H1 (cell line): ENCODE measurements around the gene DMAC2. TPM values are rescaled to one million over a fixed set of nuclear protein-coding genes. Genes with fewer than 3 reads are reported as not detected.

Experiments used
- CTCF ChIA-PET: fragments of 300-600 bp; sonication (Branson Sonifier 250); formaldehyde crosslinking; loops from one replicate; lab custom pipeline; 2021; ENCODE audit not compliant: partially characterized antibody; lab: Charles Lee
- POLR2A ChIA-PET: fragments of 300-600 bp; sonication (Branson Sonifier 250); formaldehyde crosslinking; loops from one replicate; lab custom pipeline; 2021; ENCODE audit warnings: inconsistent platforms; ENCODE audit not compliant: partially characterized antibody; lab: Charles Lee
- DNase-seq, 2 experiments: peaks; one replicate each; pipeline versions ENCODE4 v3.0.0 to v3.0.0-alpha.2; 2010 to 2022; ENCODE audit warnings: low spot score in 2 of 2, low read depth in 1 of 2, mixed read lengths in 1 of 2
- FAIRE-seq: peaks from 2 replicates; lab custom pipeline; 2011; peaks lifted over from hg19 to GRCh38; lab: Jason Lieb, UNC
- H2AFZ ChIP-seq: 2 replicates; pipeline ENCODE4 v1.8.1; 2012; ENCODE audit warnings: low read length, inconsistent platforms
- H2AK5ac ChIP-seq: 2 replicates; pipeline ENCODE4 v1.6.1; 2013; ENCODE audit warnings: low read depth, low read length
- H2BK120ac ChIP-seq: replicated peaks from 2 replicates; pipeline ENCODE3; 2013; ENCODE audit warnings: low read depth, low read length, inconsistent platforms
- H2BK12ac ChIP-seq: 2 replicates; pipeline ENCODE4 v1.6.1; 2013; ENCODE audit warnings: low read depth, low read length
- H2BK15ac ChIP-seq: 2 replicates; pipeline ENCODE4 v1.6.1; 2013; ENCODE audit warnings: low read length
- H2BK20ac ChIP-seq: 2 replicates; pipeline ENCODE4 v1.6.1; 2013; ENCODE audit warnings: low read length
- H2BK5ac ChIP-seq: 2 replicates; pipeline ENCODE4 v1.6.1; 2013; ENCODE audit warnings: low read depth, low read length
- H3K14ac ChIP-seq: 2 replicates; pipeline ENCODE4 v1.6.1; 2013; ENCODE audit warnings: inconsistent platforms; ENCODE audit not compliant: insufficient read length
- H3K18ac ChIP-seq: 2 replicates; pipeline ENCODE4 v1.6.1; 2013; ENCODE audit warnings: low read length; ENCODE audit errors: extremely low read depth
- H3K23ac ChIP-seq: 2 replicates; pipeline ENCODE4 v1.6.1; 2013; ENCODE audit warnings: inconsistent platforms; ENCODE audit not compliant: insufficient read length
- H3K23me2 ChIP-seq: 2 replicates; pipeline ENCODE4 v1.6.1; 2013; ENCODE audit warnings: low read depth, low read length
- H3K27ac ChIP-seq: 2 replicates; pipeline ENCODE4 v1.6.1; 2011; ENCODE audit warnings: low read depth, low read length, inconsistent platforms
- H3K27me3 ChIP-seq, 4 experiments: replicated peaks in 1 of 4; 1 replicate in 1 of 4; 2 replicates in 3 of 4; pipeline versions ENCODE4 v1.6.1 to v1.8.1; 2011 to 2013; ENCODE audit warnings: low read length in 3 of 4, mild to moderate bottlenecking in 3 of 4, inconsistent platforms in 2 of 4, mixed read lengths in 2 of 4, moderate library complexity in 1 of 4; ENCODE audit not compliant: control insufficient read depth in 3 of 4, insufficient read depth in 3 of 4; ENCODE audit errors: extremely low read depth in 1 of 4
- H3K36me3 ChIP-seq, 4 experiments: 2 replicates each; pipeline versions ENCODE4 v1.6.1 to v1.8.1; 2011 to 2013; ENCODE audit warnings: mild to moderate bottlenecking in 4 of 4, low read length in 3 of 4, moderate library complexity in 2 of 4, control low read depth in 1 of 4, inconsistent platforms in 1 of 4; ENCODE audit not compliant: insufficient read depth in 4 of 4, control insufficient read depth in 2 of 4
- H3K4ac ChIP-seq: replicated peaks from 2 replicates; pipeline ENCODE3; 2013; ENCODE audit warnings: low read length, low read depth, mixed read lengths, inconsistent platforms; ENCODE audit not compliant: insufficient read length
- H3K4me1 ChIP-seq, 4 experiments: replicated peaks in 1 of 4; 1 replicate in 1 of 4; 2 replicates in 3 of 4; pipeline versions ENCODE4 v1.6.1 to v1.8.1; 2011 to 2013; ENCODE audit warnings: low read length in 3 of 4, inconsistent platforms in 2 of 4, mixed read lengths in 1 of 4; ENCODE audit not compliant: insufficient read depth in 4 of 4, control insufficient read depth in 3 of 4
- H3K4me2 ChIP-seq, 2 experiments: 2 replicates each; pipeline versions ENCODE4 v1.6.1 to v1.8.1; 2011 to 2013; ENCODE audit warnings: low read depth in 2 of 2, low read length in 2 of 2, control low read depth in 1 of 2, inconsistent platforms in 1 of 2, mild to moderate bottlenecking in 1 of 2; ENCODE audit not compliant: insufficient read depth in 1 of 2
- H3K4me3 ChIP-seq, 4 experiments: fragments of 200-600, 300-600 bp in 1 of 4; sonication (generic), shearing (Covaris generic), sonication (Bioruptor Twin) in 1 of 4; 2 replicates each; pipeline versions ENCODE4 v1.5.1 to v1.8.1; 2011 to 2016; ENCODE audit warnings: low read length in 4 of 4, low read depth in 3 of 4, control low read depth in 2 of 4, inconsistent platforms in 2 of 4, mild to moderate bottlenecking in 2 of 4, mixed read lengths in 1 of 4, moderate library complexity in 1 of 4; ENCODE audit not compliant: insufficient read depth in 2 of 4; ENCODE audit errors: extremely low read depth in 1 of 4
- H3K56ac ChIP-seq: replicated peaks from 2 replicates; pipeline ENCODE3; 2013; ENCODE audit warnings: low read depth, mild to moderate bottlenecking, mixed read lengths, low read length, inconsistent platforms; ENCODE audit not compliant: insufficient read length
- H3K79me1 ChIP-seq: 2 replicates; pipeline ENCODE4 v1.6.1; 2013; ENCODE audit warnings: low read depth, low read length, control low read depth
- H3K79me2 ChIP-seq, 2 experiments: 2 replicates each; pipeline versions ENCODE4 v1.6.1 to v1.8.1; 2012 to 2013; ENCODE audit warnings: low read length in 2 of 2, mild to moderate bottlenecking in 2 of 2, inconsistent platforms in 1 of 2; ENCODE audit not compliant: insufficient read depth in 2 of 2, control insufficient read depth in 1 of 2
- H3K9ac ChIP-seq, 4 experiments: replicated peaks in 1 of 4; 1 replicate in 1 of 4; 2 replicates in 3 of 4; pipeline versions ENCODE4 v1.6.1 to v1.8.1; 2011 to 2013; ENCODE audit warnings: low read depth in 3 of 4, low read length in 3 of 4, control low read depth in 2 of 4, mild to moderate bottlenecking in 2 of 4, moderate library complexity in 2 of 4, inconsistent platforms in 1 of 4; ENCODE audit errors: extremely low read depth in 1 of 4
- H3K9me3 ChIP-seq, 2 experiments: 2 replicates each; pipeline versions ENCODE4 v1.6.1 to v1.8.1; 2012 to 2013; ENCODE audit warnings: mild to moderate bottlenecking in 2 of 2, moderate library complexity in 2 of 2, control low read depth in 1 of 2, inconsistent platforms in 1 of 2, low read depth in 1 of 2, low read length in 1 of 2, mixed read lengths in 1 of 2; ENCODE audit not compliant: insufficient read depth in 2 of 2
- H4K20me1 ChIP-seq, 2 experiments: replicated peaks in 1 of 2; 2 replicates each; pipeline versions ENCODE3 to v1.8.1; 2011 to 2013; ENCODE audit warnings: inconsistent platforms in 2 of 2, low read length in 2 of 2, mild to moderate bottlenecking in 1 of 2; ENCODE audit not compliant: insufficient read depth in 2 of 2, control insufficient read depth in 1 of 2
- H4K5ac ChIP-seq: 2 replicates; pipeline ENCODE4 v1.6.1; 2013; ENCODE audit warnings: low read length, low read depth, mixed read lengths, inconsistent platforms; ENCODE audit not compliant: insufficient read length
- H4K8ac ChIP-seq: 2 replicates; pipeline ENCODE4 v1.8.0; 2013; ENCODE audit warnings: mild to moderate bottlenecking, moderate library complexity, low read length, inconsistent platforms; ENCODE audit not compliant: insufficient read depth; ENCODE audit errors: extremely low read depth
- H4K91ac ChIP-seq: replicated peaks from 2 replicates; pipeline ENCODE3; 2013; ENCODE audit warnings: low read length, mixed read lengths, inconsistent platforms; ENCODE audit not compliant: insufficient read length
- CBX5 ChIP-seq: fragments of 300-800, 300-1000 bp; sonication (generic); IDR thresholded peaks from 2 replicates; pipeline ENCODE4 v1.7.1; 2016; ENCODE audit warnings: antibody characterized with exemption, low read length, low read depth
- CTBP2 ChIP-seq: IDR thresholded peaks from 2 replicates; pipeline ENCODE4 v1.7.0; 2011; ENCODE audit warnings: borderline replicate concordance, mild to moderate bottlenecking, moderate library complexity, mixed read lengths, low read length; ENCODE audit not compliant: insufficient read depth, insufficient read length
- E2F6 ChIP-seq: IDR thresholded peaks from 2 replicates; pipeline ENCODE4 v1.6.1; 2012; ENCODE audit warnings: inconsistent platforms
- EP300 ChIP-seq, 2 experiments: IDR thresholded peaks; 1 replicate in 1 of 2; 2 replicates in 1 of 2; pipeline ENCODE4 v1.6.1; 2011 to 2012; ENCODE audit warnings: low read depth in 2 of 2, low read length in 2 of 2, mild to moderate bottlenecking in 2 of 2, borderline replicate concordance in 1 of 2, inconsistent platforms in 1 of 2, moderate library complexity in 1 of 2
- KDM5A ChIP-seq: fragments of 200-600 bp; IDR thresholded peaks from 2 replicates; pipeline ENCODE4 v1.7.1; 2012; ENCODE audit warnings: mild to moderate bottlenecking, low read length, inconsistent platforms, mixed read lengths
- MAFK ChIP-seq: IDR thresholded peaks from 2 replicates; pipeline ENCODE4 v1.6.1; 2012; ENCODE audit warnings: low read depth, mild to moderate bottlenecking, improper control_type of control experiment, low read length
- SIX5 ChIP-seq: IDR thresholded peaks from 2 replicates; pipeline ENCODE4 v1.6.1; 2011; ENCODE audit warnings: mild to moderate bottlenecking, low read depth, low read length
- SRF ChIP-seq: IDR thresholded peaks from 2 replicates; pipeline ENCODE4 v1.6.1; 2011; ENCODE audit warnings: mild to moderate bottlenecking, low read depth, low read length, moderate library complexity
- WGBS, 2 experiments: shearing (Covaris generic) in 1 of 2; methylation state at CpG; one replicate each; pipeline versions ENCODE4 v1.1.6 to v1.1.7; 2013 to 2015; ENCODE audit warnings: low lambda C conversion rate in 2 of 2, mixed read lengths in 2 of 2, inconsistent platforms in 1 of 2, low coverage in 1 of 2, missing lambda C conversion rate in 1 of 2; ENCODE audit not compliant: insufficient replicate concordance in 2 of 2, insufficient coverage in 1 of 2, insufficient read length in 1 of 2; ENCODE audit errors: extremely low coverage in 1 of 2, missing lambda C conversion rate in 1 of 2; 5-methylcytosine and 5-hydroxymethylcytosine counted together
- polyA plus RNA-seq, 7 experiments: library from polyadenylated mRNA; depleted of rRNA in 3 of 7; stranded (reverse) in 5 of 7; unstranded in 2 of 7; fragments of >200 nt in 5 of 7; fragments of 200-250 nt in 2 of 7; gene quantifications; 1 replicate in 5 of 7; 2 replicates in 1 of 7; 4 replicates in 1 of 7; pipeline versions ENCODE4 v1.2.1 to v1.2.3, GENCODE V29; 2011 to 2013; ENCODE audit warnings: missing spikeins in 2 of 7, mixed read lengths in 2 of 7
- total RNA-seq: library from RNA; stranded (reverse); fragmentation: NEBNext Ultra II Directional; extraction: Animal tissue kit (Norgen Biotek cat#: 25700); gene quantifications from 2 replicates; pipeline ENCODE4 v1.2.1, GENCODE V29; 2021
- TF ChIP-seq, protein P1 (sequence below): IDR thresholded peaks from 2 replicates; pipeline ENCODE4 v1.6.1; 2012; ENCODE audit warnings: low read length, inconsistent platforms

Gene DMAC2
- total and polyA plus RNA-seq, 2 of the 8 experiments (the other 6 are each of a cell fraction or from before 2014, with no cell fraction given), result 86.8 to 170 TPM

GRCh38 chr19:41403181-41403970, 36.3 kb downstream of the DMAC2 start:
- H3K27me3 ChIP-seq, result no peaks in the 10 kb centered on the region
- no peak overlapping the region for H3K9ac ChIP-seq
- no peak overlapping the region for H4K91ac ChIP-seq
- H3K79me1 ChIP-seq, result peaks cover 8% of the 10 kb centered on the region; the same call in 1 of the 2 replicates
- DNase-seq (no peak), FAIRE-seq (no peak)
- no peak overlapping the region for H3K4me3 ChIP-seq
- H3K4me2 ChIP-seq, result no peak overlapping the region
- no peak overlapping the region for H2BK20ac ChIP-seq
- H2BK15ac ChIP-seq, result no peak overlapping the region
- H3K4ac ChIP-seq, result no peak overlapping the region
- peaks cover 0 to 8% of the 10 kb centered on the region in 2 experiments; a peak in 2 of 4 replicates for H3K79me2 ChIP-seq
- H2BK120ac ChIP-seq, result no peak overlapping the region
- CTCF ChIA-PET, result interaction anchor here (0.9 to 2.3 kb wide), 2 partner anchors 25 to 33 kb away, joined by 3 to 5 read pairs; no protein-coding TSS in a partner anchor
- no peak overlapping the region for H4K8ac ChIP-seq
- H3K27ac ChIP-seq, result no peak overlapping the region
- POLR2A ChIA-PET, result interaction anchor here (0.6 to 1.3 kb wide), 3 partner anchors 10 to 647 kb away, joined by 3 read pairs; no protein-coding TSS in a partner anchor
- no peak overlapping the region for H2AFZ ChIP-seq
- H3K14ac ChIP-seq, result no peak overlapping the region
- H3K23ac ChIP-seq, result no peak overlapping the region
- no peaks in the 10 kb centered on the region for H3K9me3 ChIP-seq
- 85% methylated on average over 11 of the region's 12 CpGs; no CpG with 5 or more reads in 1 of the 2 experiments for WGBS, 2 experiments
- H3K4me1 ChIP-seq, result peaks cover 0 to 6% (median 2%) of the 10 kb centered on the region in 4 experiments; a peak in 5 of 7 replicates
- no peak overlapping the region for H3K56ac ChIP-seq
- no peak overlapping the region for H2BK5ac ChIP-seq
- H3K23me2 ChIP-seq, result no peaks in the 10 kb centered on the region; the same call in 1 of the 2 replicates
- no peak overlapping the region for H2BK12ac ChIP-seq
- no peak overlapping the region for H3K18ac ChIP-seq
- H4K5ac ChIP-seq, result no peak overlapping the region
- no peaks in the 10 kb centered on the region; a peak in 1 of 8 replicates for H3K36me3 ChIP-seq
- peaks cover 0 to 1% of the 10 kb centered on the region in 2 experiments for H4K20me1 ChIP-seq
- H2AK5ac ChIP-seq, result no peak overlapping the region
- TF ChIP-seq KDM5A (no peak), CBX5 (no peak), EP300 (IDR thresholded peaks at IDR 0.05; ENCODE audit: borderline replicate concordance in 1 of 2, low read depth in 2 of 2, low read length in 2 of 2) (no peak), E2F6 (no peak), SIX5 (no peak), MAFK (no peak), CTBP2 (no peak), SRF (no peak)
- TF ChIP-seq, protein P1, sequence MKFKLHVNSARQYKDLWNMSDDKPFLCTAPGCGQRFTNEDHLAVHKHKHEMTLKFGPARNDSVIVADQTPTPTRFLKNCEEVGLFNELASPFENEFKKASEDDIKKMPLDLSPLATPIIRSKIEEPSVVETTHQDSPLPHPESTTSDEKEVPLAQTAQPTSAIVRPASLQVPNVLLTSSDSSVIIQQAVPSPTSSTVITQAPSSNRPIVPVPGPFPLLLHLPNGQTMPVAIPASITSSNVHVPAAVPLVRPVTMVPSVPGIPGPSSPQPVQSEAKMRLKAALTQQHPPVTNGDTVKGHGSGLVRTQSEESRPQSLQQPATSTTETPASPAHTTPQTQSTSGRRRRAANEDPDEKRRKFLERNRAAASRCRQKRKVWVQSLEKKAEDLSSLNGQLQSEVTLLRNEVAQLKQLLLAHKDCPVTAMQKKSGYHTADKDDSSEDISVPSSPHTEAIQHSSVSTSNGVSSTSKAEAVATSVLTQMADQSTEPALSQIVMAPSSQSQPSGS, result no peak
